Activated gamma-delta T cell (primary cell): ENCODE results near the gene ESRP2.

ENCODE experiments used
- DNase-seq: peaks from one replicate; lab custom pipeline; 2025; lab: John Stamatoyannopoulos, UW

The ESRP2 gene

DNA sequence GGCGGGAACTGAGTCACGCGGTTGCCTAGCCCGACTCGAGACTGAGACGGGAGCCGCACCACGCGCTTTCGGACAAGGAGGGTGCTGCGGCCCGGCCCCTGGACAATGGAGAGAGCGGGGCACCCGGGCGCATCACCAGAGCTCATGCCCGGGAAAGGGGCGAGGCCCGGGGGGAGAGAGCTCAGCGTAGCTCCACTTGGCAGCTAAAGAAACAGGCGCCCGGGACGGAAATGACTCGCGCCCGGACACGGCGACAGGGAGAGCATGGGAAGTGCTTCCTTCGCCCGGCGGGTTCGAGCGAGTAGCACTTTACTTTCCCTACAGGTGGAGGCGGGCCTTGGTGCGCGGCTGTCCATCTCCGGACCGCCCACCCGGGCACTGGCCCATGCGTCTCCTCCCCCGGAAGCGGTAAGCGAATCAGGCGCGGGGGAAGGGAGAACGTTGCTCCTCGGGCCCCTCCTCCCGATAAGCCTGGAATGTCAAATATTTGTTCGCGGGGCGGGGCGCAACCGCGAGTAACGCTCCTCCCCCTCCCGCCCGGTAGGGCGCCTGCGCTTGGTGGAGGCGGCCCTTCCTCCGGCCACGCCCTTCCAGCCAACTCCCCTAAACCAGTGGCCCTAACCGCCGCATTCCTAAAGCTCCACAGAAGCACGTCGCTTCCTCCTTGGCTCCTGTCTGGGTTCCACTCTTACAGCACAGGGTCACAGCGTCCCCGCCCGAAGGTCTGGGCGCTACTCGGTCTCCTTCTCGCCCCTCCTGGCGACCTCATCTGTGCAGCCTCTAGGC, 1.5 kb upstream of the ESRP2 start:
- DNase-seq = peak; percentile 70

DNA sequence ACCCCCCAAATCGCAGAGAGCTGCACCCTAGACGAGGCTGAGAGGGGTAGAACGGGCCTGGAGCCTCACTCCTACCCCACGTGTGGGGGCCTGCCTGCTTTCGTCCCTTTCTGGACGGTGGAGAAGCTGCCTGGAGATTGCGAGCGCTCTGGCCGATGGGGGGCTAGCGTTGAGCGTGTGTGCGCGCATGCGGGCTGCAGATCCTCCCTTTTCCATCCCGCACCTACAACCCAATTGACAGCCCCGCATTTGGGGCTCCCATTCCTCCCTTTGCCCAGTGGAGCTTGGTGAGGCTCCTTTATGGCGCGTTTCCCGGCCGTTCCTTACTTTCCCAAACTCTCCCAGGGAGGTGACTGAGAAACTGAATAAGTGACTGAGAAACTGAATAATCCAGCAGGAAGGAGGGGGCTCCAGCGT, 907 bp upstream of the ESRP2 start:
- no peak for DNase-seq

DNA sequence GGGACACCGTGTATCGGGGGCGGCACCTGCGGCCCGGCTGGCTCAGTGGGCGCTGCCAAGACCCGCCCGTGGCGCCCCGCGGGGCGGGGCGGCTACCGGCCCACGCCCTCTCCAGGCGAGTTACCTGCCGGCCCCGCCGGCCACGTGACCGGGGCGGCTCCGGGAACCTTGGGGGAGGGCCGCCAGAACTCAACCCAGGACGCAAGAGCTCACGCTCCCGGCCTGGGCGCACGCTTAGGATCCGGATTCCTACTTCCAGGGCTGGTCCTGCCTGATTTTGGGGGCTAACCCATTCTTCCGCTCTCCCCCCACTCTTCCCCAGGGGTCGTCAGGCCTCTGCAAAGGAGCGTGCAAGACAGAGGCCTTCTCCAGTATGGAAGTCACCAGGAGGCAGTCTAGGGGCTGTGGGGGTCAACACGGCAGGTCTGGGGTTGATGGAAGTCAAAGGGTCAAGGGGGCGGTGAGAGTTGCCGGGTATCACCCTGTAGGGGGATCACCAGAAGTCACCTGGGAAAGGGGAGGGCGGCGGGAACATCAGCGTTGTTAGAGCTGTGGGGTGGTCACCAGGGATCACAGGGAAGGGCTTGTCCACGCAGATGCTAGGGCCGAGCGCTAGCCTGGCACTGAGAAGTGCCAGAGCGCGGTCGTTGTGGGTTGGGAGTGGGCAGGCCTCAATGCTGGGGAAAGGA, 354 bp upstream of the ESRP2 start:
- DNase-seq = peak; percentile 40

DNA sequence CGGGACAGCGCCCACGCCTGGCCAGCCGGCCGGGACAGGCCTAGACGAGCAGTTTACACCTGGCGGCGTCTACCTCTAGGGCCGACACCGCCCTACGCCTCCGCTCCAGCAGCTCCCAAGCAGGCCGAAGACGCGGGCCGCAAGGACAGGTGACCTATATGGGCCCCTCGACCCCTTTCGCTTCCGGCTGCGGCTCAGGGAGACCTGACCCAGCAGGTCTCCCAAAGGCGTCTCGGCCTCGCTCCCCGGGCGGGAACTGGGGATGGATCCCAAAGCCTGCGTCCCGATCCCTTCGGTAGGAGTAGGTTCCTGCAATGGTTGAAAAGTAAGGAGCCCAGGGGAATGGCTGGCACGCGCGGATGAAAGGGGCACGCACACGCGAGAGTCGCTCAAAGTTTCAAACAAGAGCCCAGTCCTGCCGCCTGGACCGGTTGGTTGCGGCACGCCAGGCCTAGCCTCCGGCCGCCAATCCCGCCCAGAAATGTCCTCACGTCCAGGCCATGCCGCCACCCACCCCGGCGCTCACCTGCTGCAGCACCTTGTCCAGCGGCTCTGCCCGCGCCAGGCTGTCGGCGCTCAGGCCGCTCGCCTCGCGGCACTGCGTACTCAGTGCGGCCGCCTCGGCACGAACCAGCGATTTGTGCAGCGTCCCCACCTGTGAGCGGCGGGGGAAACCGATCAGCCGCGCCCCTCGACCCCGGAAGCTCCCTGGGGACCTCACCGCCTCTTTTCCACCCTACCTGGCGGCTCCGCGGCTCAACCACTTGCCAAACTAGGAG, 630 bp downstream of the ESRP2 start:
- peak; percentile 37 for DNase-seq

DNA sequence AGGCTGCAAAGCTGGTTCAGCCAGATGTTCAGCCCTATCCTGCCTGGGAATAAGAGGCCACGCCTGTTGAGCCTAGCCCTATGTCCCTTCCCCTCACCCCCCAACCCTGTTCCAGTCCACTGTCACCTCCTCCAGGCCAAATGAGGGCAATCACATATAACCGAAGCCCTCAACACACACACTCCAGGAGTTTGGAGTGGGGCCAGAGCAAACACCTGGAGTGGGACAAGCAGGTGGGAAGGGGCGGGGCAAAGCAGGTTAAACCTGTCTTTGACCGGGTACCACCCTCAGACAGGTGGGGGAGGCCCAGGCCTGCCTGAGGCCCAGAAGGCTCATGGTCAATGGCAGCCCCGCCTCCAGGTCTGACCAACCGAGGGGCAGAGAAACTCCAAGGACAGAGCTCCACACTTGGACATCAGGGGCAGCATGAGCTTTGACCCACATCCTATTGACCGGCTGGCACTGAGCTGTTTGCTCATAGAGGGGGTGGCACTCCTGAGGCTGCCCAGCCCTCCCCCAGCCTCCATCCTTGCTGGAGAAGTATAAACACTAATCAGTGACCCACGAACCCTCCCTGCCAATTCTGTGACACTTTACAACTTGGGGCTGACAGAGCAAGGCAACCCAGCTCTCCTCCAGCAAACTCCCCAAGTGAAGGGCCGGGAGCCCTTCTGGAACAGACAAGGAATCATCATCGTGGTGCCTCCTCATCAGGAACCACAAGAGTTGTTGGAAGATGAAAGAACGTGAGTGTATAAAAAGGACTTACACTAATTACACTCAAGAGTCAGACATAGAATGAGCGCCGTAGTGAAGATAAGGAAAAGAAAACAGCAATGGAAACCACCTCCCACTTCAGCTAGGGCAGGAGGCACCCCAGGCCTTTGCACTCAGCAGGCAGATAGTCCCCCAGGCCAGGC, 1.5 kb downstream of the ESRP2 start:
- DNase-seq = no peak

DNA sequence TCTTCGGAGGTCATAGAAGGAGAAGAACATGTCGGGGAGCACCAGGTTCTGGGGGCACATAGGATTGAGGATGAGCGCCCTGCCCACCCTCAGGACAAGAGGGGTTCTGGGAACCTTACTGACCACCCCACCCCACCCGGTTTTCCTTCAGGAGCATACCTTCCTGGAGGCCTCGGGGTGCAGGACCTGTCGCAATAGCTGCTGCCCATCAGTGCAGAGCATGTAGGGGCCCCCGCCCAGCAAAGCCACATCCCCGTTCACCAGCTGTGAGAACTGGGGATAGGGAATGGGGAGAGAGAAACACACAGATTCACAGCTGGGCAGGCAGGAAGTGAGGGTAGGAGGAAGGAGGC, 2.1 kb downstream of the ESRP2 start:
- no peak for DNase-seq

DNA sequence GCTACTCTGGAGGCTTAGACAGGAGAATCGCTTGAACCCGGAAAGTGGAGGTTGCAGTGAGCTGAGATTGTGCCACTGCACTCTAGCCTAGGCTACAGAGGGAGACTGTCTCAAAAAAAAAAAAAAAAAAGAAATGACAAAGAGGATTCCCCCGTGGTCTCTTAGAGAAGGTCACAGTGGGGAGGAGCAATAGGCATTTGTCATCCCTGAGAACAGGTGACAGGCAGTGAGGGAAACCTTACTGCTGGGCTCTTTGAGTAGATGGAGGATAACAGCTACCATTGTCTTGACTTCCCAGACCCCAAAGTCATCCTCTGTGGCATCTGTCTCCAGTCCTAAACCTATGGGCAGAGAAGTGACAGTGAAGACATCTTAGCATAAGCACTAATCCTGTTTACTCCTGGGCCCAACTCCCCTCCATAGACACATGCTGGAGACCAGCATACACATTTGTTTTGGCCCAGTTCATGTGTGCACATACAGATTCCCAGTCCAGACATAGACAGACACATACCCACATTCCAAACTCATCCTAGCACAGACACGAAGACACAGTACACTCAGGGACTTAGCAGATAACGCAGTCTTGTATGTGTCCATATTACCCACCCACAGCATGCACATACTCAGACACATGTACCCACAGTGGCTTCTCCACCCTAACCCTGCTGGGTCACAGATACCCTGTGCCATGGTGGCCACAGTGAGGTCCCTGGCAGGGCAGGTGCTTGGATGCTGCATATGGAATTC, 2.7 kb downstream of the ESRP2 start:
- DNase-seq = no peak

DNA sequence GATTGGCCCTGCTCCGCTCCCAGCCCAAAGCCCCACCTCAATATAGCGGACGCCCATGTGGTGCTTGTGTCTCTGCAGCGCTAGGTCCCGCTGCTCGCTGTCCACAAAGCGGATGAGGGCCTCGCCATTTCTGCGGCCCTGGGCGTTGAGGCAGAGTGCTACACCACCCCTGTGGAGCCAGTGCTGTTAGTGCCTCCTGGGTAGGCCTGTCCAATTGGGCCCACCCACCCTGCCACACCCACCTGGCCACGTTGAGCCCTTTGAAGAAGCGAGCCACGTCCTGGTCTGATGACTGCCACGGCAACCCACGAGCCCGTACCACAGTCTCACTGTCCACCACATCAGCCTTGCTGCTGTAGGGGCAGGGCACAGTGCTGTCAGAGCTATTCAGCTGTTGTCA, 3.6 kb downstream of the ESRP2 start:
- DNase-seq = no peak

DNA sequence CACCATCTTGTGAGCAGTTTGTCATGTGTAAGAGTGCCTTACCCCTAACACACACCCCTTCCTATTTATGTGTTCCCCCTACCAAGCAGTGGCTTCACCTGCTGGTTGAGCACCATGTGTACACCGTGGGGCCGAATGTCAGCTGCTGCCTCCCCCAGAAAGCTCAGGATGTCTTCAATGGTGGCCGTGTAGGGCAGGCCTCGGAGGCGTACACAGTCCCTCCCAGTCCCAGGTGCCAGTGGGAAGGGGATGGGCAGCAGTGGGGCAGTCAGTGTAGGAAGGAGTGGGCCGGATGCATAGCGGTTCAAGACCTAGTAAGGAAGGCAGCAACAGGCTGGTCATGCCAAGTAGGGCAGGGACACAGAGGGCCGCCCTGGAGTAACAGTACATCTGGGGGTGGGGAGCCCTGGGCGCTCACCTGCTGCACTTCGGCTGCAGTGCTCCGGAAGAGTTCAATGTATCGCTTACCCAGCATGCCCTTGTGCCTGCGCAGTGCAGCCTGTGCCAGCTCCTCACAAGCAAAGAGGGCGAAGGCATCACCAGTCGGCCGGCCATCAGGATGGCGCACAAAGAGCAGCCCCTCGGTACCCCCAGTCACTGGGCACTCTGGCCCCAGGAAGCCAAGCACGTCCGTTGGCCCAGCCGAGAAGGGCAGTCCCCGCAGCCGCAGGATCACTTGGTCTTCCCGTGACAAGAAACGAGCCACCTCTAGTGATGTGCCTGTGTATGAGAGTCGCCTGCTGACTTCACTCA, 4.4 kb downstream of the ESRP2 start:
- no peak for DNase-seq

DNA sequence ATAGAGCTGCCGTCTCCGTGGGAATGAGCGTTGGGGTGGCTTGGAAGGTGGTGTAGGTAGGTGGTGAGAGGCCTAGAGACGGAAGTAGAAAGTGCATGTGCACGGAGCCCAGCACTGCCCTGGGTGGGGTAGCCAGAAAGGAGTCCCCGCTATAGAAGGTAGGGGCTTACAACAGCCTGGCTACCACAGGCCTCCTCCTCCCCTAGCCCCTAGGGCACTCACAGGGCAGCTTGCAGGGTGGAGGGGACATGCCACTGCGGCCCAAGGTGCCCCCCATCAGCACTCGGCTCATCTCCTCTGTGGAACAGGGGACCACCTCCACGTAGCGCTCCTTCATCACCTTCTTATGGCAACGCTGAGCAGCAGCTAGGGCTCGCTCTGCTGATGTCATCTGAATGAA, 5.0 kb downstream of the ESRP2 start:
- no peak for DNase-seq

DNA sequence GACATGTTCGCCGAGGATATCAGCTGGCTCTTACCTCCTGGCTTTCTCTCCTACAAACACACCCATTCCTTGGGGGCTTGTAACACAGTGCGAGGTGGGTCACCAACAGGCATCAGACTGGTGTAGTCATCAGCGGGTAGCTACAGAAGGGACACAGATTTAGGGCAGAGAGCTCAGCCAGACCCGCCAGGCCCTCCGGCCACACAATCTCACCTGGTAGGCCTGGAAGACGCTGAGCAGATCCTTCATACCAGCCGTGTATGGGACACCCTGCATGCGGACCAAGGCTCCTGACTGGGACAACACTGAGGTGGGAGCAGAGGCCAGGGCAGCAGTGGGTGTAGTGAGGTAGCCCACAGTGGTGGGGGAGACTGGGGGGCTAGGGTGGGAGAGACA, 5.8 kb downstream of the ESRP2 start:
- DNase-seq = no peak

DNA sequence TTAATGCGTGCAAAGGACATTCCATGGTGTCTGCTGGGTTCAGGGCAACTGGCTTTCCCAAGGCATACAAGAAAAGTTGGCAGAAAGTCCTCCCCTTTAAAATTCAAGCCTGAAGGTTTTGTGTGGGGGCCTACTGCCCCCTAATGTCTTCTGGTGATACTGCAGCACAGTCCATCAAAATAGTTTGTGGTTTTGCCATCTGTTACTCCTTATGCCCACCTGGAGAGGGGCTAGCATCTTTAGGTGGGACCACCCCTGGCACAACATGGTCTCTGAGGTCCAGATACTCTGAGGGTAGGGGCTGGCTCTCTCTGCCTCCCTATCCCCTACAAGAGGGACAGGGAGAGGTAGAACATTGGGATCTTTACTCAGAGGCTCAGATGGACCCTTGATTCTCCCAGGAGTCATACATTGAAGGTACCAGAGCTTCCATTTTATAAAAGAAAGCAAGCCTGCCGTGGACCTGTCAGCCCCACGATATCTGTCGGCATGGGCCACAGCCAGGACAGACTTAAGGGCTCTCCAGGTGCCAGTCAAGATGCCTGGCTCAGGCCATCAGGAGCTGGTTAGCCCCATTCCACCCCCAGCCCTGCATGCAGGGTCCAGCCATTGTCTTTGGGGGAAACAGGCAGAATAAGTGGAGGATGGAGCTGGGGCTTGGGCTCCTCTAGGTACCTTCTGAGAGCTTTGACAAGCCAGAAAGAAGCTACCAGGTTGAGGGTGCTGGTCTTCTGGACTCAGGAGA, 6.3 kb downstream of the ESRP2 start:
- DNase-seq = no peak

DNA sequence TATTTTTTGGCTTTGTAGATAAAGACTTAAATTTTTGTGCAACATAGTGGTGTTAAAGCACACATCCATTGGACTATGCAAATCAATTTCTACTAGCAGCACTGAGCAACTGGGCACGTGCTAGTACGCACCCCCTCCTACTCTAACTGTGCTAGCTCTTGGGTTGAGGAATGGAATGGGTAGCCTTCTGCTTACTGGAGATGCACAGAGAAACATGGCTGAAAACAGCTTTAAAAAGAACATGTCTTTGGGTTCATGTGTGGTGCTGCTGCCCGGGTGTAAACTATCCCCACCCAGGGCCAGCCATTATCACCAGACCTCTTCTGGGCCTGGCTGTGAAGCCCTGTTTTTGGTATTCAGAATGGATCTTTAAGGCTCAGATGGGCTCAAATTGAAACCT, 7.3 kb downstream of the ESRP2 start:
- DNase-seq = no peak

DNA sequence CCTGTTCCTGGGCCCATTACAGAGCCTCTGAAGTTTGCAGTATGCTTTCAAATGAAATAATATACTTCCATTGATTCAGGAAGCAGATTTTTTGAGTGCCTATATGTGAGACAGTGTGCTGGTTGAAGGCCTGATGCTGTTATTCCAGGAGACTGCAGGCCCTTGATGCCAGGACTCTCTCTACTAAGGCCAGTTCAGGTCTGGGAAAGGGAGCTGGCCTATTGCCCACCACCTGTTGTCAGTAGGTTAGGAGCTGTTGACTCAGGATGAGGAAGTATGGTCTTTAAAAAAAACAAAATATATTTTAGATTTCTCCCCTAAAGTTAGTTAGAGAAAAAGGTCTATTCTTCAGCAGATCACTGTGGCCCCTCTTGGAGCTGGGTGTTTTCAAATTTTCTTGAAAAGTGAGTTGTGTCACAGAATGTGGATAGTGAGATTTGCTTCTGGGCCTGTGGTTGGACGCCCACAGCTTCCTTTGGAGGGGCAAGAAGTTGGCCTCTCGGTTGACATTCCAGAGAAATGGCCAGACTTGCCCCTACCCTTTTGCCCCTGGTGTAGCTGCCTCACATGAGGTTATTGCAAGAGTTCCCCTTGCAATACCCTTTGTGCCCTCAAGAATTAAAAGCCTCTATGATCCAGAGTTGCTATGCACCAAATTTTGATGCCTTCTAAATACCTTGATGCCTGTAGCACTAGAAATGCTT, 7.9 kb downstream of the ESRP2 start:
- no peak for DNase-seq

DNA sequence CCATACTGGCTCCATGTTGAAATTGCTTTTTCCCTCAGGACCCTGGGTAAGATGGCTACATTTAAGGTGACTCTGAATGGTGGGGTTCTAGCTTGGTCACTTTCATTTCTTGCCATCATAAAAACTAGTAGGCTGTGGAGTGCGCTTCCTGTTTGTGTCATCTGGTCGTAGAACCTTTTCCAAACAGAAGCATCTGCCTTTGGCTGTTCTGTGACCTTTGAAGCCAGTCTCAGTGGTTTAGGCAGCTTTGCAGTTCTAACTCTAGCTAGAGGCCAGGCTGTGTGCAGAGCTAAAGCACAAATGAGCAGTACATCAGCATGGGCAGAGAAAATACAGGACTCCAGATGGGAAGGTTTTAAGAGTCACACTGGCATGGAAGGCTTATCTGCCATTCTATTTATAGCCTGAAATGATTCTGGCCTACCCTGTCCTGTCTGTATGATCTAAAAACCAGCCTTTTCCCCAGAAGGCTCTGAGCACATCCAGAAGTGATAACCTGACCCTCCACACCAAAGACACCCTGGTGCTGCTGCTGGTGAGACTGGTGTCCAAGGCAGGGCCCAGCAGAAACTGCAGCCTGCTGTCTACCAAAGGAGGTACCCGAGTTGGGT, 8.6 kb downstream of the ESRP2 start:
- DNase-seq = no peak

DNA sequence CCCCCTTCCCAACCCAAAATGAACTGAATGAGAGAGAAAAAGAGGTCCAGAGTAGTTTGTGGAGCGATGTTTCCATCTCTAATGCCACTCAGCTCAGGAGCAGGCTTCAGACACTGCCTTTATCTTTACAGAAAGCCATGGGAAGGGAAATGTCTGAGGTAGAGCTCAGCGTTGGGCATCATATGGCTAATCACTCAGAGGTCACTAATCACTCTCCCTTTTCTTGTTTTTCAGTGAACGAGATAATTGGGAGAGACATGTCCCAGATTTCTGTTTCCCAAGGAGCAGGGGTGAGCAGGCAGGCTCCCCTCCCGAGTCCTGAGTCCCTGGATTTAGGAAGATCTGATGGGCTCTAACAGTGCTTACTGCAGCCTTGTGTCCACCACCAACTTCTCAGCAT, 9.8 kb downstream of the ESRP2 start:
- no peak for DNase-seq

DNA sequence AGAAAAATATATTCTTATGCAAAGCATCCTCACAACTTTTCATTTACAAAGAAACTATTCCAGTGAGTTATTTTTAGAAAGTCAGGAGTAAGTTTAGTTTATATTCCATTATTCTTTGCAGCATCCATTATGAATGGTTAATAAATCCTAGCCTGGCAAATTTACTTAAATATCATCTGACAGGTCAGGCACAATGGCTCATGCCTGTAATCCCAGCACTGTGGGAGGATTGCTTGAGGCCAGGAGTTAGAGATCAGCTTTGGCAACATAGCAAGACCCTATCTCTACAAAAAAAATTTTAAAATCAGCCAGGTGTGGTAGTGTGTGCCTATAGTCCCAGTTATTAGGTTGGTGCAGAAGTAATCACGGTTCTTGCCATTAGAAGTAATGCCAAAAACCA, 12.9 kb downstream of the ESRP2 start:
- DNase-seq = no peak

DNA sequence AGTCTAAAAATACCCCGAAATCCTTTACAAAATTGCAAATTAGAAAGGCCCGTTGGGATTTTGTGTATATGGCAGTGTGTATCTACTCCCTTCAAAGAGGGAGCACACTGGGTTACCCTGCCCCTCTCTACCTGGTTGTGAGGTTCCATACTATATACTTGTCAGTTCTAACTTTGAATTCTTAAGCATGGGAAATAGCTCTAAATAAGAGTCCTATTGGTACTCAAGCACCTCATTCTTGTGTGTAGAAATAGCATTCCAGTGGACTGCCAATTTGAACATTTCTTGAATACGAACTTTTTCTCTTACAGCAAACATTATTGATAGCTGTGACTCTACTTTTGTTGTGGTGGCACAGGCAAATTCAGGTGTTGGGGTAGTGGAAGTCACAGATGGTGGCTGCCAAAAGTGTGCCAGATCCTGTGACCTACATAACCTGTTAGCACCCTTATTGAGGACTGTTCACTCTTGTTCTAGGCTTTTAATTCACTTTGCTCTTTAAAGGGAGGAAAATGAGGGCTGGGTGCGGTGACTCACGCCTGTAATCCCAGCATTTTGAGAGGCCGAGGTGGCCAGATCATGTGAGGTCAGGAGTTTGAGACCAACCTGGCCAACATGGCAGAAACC, 16.1 kb downstream of the ESRP2 start:
- no peak for DNase-seq
